ENCODE data around the gene TRA2B. TPM values are rescaled to one million over a fixed set of nuclear protein-coding genes. Genes with fewer than 3 reads are reported as not detected.

TRA2B gene
- total and polyA plus RNA-seq, 2 donors (not counting 3 experiments of a cell fraction or from before 2014, with no cell fraction given) = 173 to 199 TPM

DNA sequence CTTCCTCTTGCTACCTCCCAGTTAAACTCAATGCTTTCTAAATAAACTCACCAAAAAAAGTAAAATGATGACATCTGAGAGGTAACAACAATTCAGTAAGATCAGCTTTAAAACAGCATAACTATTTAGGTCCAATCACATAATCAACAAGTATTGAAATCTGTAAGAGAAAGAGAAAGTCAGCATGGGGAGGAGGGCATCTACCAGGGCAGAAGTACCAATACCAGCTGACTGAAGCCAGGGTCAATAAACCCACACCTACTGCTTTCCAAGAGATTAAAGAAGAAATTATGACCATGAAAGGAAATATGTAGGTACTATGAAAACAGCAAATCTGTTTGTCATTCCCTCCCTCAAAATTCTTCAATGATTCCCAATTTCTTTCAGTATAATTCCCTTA is 70.8 kb downstream of the TRA2B start:
- Histone ChIP-seq H3K9me3 (replicated peaks; ENCODE audit: control insufficient read depth, insufficient read depth, low read length) (no peaks in the 10 kb centered on the region), H2AFZ (ENCODE audit: low read depth, low read length) (no peak overlapping the region), H3K9ac (replicated peaks; ENCODE audit: extremely low read depth, insufficient read depth, low read length) (no peak overlapping the region), H3K27ac (ENCODE audit: insufficient read depth, low read depth, low read length) (no peak overlapping the region), H3K4me2 (ENCODE audit: insufficient read depth, low read length) (no peak overlapping the region), H3K9me1 (replicated peaks; ENCODE audit: control insufficient read depth, extremely low read depth, insufficient read depth, low read length) (no peaks in the 10 kb centered on the region), H3K79me2 (ENCODE audit: control insufficient read depth, insufficient read depth, low read length) (no peaks in the 10 kb centered on the region), H3K36me3 (ENCODE audit: control insufficient read depth in 2 of 2, extremely low read depth in 1 of 2, insufficient read depth in 2 of 2, low read length in 2 of 2) (no peaks in the 10 kb centered on the region), H3K27me3 (ENCODE audit: control insufficient read depth in 2 of 2, insufficient read depth in 2 of 2, low read length in 2 of 2) (peaks cover 9 to 12% of the 10 kb centered on the region in 2 experiments), H3K4me1 (ENCODE audit: control insufficient read depth, extremely low read depth, insufficient read depth, low read length) (no peaks in the 10 kb centered on the region), H3K4me3 (replicated peaks in 1 of 3; ENCODE audit: insufficient read depth in 1 of 3, low read depth in 1 of 3, low read length in 3 of 3) (no peak overlapping the region), H4K20me1 (replicated peaks; ENCODE audit: control insufficient read depth, extremely low read depth, insufficient read depth, low read length) (no peaks in the 10 kb centered on the region)
- ChIA-PET CTCF (interaction anchor here (0.8 to 1.4 kb wide), 3 partner anchors 13 to 207 kb away, joined by 3 to 5 read pairs (median 3); no protein-coding TSS in a partner anchor), POLR2A (no interaction called here)
- DNase-seq (ENCODE audit: low read depth, low spot score) (no peak), FAIRE-seq (no peak)
- BruUV-seq (replicated peaks) = no TSS peak
- intact Hi-C loops (cut with micrococcal nuclease) = no loop called here
- dilution Hi-C loops (cut with MboI; ENCODE audit: extremely low pct_ligation_motif_present, low sequenced_read_pairs) = no loop called here
- TF ChIP-seq JUN (IDR thresholded peaks at IDR 0.05; ENCODE audit: borderline replicate concordance, insufficient read depth, insufficient read length, low read depth) (no peak), MYC (IDR thresholded peaks at IDR 0.05; ENCODE audit: low read depth, low read length) (no peak), FOS (IDR thresholded peaks at IDR 0.05; ENCODE audit: borderline replicate concordance, insufficient read depth, low read length) (no peak), GATA2 (IDR thresholded peaks at IDR 0.05; ENCODE audit: insufficient read depth, insufficient read length, low read depth, low read length) (no peak), POLR2A (IDR thresholded peaks at IDR 0.05; ENCODE audit: low read depth, low read length) (no peak), POLR2AphosphoS5 (IDR thresholded peaks at IDR 0.05; ENCODE audit: insufficient read depth, low read depth, low read length) (no peak), MAX (IDR thresholded peaks at IDR 0.05; ENCODE audit: insufficient read depth, insufficient read length) (no peak), EZH2 (IDR thresholded peaks at IDR 0.05; ENCODE audit: borderline replicate concordance, low read depth, low read length, severe bottlenecking) (no peak), CTCF (IDR thresholded peaks at IDR 0.05; ENCODE audit: extremely low read depth in 1 of 2, insufficient read depth in 1 of 2, low read depth in 1 of 2, low read length in 2 of 2) (no peak)

Measured in endothelial cell of umbilical vein (primary cell).